Smooth muscle cell of the brain vasculature (primary cell): ENCODE data around the gene SLC25A15.
"Not testable (repeated sequence)": the region's sequence is repeated elsewhere in the genome, so short reads cannot be mapped to it uniquely, and the experiment has no call there.

Experiments used
- DNase-seq: peaks from one replicate; pipeline ENCODE4 v3.0.0-alpha.2; 2012; ENCODE audit warnings: low read depth, low spot score

SLC25A15 gene

GRCh38 chr13:40781717-40782116 is 7.7 kb upstream of the SLC25A15 start:
- DNase-seq = no peak

GRCh38 chr13:40782971-40783370 is 6.4 kb upstream of the SLC25A15 start:
- not testable (repeated sequence) for DNase-seq

- no peak for DNase-seq
These were observed 4.9 kb upstream of the SLC25A15 start for GRCh38 chr13:40784540-40784939.

GRCh38 chr13:40786568-40786996 is 2.8 kb upstream of the SLC25A15 start:
- DNase-seq = no peak

GRCh38 chr13:40787062-40787461 is 2.3 kb upstream of the SLC25A15 start:
- DNase-seq = no peak

GRCh38 chr13:40788540-40789274 is 704 bp upstream of the SLC25A15 start:
- not testable (repeated sequence) for DNase-seq

- no peak for DNase-seq
These were observed 774 bp downstream of the SLC25A15 start for GRCh38 chr13:40790154-40790616.

- no peak for DNase-seq
These were observed 3.1 kb downstream of the SLC25A15 start for GRCh38 chr13:40792284-40793051.

GRCh38 chr13:40793339-40793738 is 3.9 kb downstream of the SLC25A15 start:
- DNase-seq = no peak

GRCh38 chr13:40794414-40795368 is 5.3 kb downstream of the SLC25A15 start:
- DNase-seq = no peak

GRCh38 chr13:40796649-40797048 is 7.2 kb downstream of the SLC25A15 start:
- no peak for DNase-seq

- no peak for DNase-seq
These were observed 9.0 kb downstream of the SLC25A15 start for GRCh38 chr13:40798380-40798779.

GRCh38 chr13:40799508-40799907 is 10.1 kb downstream of the SLC25A15 start:
- no peak for DNase-seq

- DNase-seq = no peak
These were observed 11.1 kb downstream of the SLC25A15 start for GRCh38 chr13:40800559-40800958.

- DNase-seq = no peak
These were observed 12.1 kb downstream of the SLC25A15 start for GRCh38 chr13:40801255-40802217.

GRCh38 chr13:40803316-40803715 is 13.9 kb downstream of the SLC25A15 start:
- no peak for DNase-seq

- DNase-seq = no peak
These were observed 16.8 kb downstream of the SLC25A15 start for GRCh38 chr13:40806241-40806640.

GRCh38 chr13:40809471-40809870 is 20.1 kb downstream of the SLC25A15 start:
- no peak for DNase-seq

GRCh38 chr13:40812102-40812501 is 22.7 kb downstream of the SLC25A15 start:
- no peak for DNase-seq

GRCh38 chr13:40812724-40813445 is 23.5 kb downstream of the SLC25A15 start:
- no peak for DNase-seq
